Measurements from ENCODE around the gene CACNA1S.

The CACNA1S gene

DNA sequence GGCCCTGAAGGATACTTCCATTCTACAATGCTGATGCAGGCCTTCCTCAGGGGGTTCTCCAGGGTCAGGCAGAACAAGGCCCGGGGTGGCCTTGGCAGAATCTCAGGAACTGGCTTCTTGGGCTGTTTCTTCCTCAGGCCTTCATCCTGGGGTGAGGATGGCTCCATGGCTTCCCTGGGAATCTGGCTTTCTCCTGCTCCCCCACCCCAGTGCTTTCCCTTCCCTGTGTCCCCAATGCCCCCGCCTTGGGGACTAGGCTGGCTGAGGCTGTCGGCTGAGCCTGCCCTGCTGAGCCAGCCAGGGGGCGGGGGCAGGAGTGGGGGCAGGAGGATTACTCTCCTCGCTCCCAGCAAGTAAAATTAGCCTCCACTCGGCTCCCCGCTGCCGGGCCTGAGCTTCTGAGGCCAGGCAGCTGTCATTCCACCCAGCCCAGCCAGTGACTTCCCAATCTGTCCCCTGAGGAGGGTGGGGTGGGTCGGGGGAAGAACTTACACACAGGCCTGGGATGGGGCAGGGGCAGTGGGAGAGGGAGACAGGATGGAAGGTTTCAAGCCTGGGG is at the start of gene CACNA1S:
Gene CACNA1S (minus strand): TSS at position 254 of the 559 bp plus-strand sequence. CDS start 87 bp downstream, at position 167.
- peaks cover 0 to 8% of the 10 kb centered on the region in 2 donors for H3K27me3 ChIP-seq
- H3K9me3 ChIP-seq: no peaks in the 10 kb centered on the region
- no peaks in the 10 kb centered on the region for H3K36me3 ChIP-seq
- DNase-seq: no peak
- TF ChIP-seq, protein P1, sequence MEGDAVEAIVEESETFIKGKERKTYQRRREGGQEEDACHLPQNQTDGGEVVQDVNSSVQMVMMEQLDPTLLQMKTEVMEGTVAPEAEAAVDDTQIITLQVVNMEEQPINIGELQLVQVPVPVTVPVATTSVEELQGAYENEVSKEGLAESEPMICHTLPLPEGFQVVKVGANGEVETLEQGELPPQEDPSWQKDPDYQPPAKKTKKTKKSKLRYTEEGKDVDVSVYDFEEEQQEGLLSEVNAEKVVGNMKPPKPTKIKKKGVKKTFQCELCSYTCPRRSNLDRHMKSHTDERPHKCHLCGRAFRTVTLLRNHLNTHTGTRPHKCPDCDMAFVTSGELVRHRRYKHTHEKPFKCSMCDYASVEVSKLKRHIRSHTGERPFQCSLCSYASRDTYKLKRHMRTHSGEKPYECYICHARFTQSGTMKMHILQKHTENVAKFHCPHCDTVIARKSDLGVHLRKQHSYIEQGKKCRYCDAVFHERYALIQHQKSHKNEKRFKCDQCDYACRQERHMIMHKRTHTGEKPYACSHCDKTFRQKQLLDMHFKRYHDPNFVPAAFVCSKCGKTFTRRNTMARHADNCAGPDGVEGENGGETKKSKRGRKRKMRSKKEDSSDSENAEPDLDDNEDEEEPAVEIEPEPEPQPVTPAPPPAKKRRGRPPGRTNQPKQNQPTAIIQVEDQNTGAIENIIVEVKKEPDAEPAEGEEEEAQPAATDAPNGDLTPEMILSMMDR (IDR thresholded peaks at IDR 0.05): no peak
- H3K27ac ChIP-seq: no peak within 1 kb of the TSS
- H3K4me3 ChIP-seq: no peak within 1 kb of the TSS
- intact Hi-C loops (cut with DNase I; ENCODE audit: low total_unique reads): loop anchor here (5.0 kb wide), 1 partner anchor 140 kb away; no protein-coding TSS in a partner anchor
- H3K4me1 ChIP-seq: peaks cover 0 to 12% (median 6%) of the 10 kb centered on the region in 4 donors

DNA sequence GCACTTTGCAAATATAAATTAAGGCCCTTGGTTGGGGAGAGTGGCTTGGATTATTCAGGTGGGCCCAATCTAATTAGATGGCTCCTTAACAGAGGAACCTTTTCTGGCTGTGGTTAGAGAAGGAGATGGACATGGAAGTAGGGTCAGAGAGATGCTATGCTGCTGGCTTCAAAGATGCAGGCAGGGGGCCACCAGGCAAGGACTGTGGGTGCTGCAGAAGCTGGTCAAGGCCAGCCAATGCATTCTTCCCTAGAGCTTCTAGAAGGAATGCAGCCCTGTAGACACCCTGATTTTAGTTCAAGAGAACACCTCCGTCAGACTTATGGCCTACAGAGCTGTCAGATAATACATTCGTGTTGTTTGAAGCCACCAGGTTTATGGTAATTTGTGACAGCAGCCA is 45.7 kb upstream of the CACNA1S start:
- Histone ChIP-seq H3K4me3 (no peak overlapping the region), H3K4me1 (peaks cover 4 to 13% (median 13%) of the 10 kb centered on the region in 4 donors), H3K27ac (no peak overlapping the region), H3K9me3 (no peaks in the 10 kb centered on the region), H3K27me3 (peaks cover 0 to 18% of the 10 kb centered on the region in 2 donors), H3K36me3 (no peaks in the 10 kb centered on the region)
- TF ChIP-seq, protein P1 (IDR thresholded peaks at IDR 0.05): no peak
- intact Hi-C loops (cut with DNase I; ENCODE audit: low total_unique reads): no loop called here
- DNase-seq: no peak

DNA sequence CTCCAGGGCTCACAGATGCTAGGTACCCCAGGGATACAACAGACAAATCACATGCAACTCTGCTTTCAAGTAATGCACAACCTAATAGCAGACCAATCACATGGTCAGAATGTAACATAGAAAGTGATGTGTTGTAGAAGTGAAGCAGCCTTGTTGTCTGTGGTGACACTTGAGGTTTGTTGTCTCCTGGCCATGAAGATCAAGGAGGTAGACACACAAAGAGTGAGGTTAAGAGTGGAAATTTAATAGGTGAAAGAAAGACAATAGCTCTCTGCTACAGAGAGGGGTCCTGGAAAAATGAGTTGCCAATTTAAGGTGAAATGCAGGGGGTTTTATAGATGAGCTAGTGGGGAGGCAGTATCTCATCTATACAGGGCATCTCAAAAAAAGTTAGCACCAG is 44.6 kb upstream of the CACNA1S start:
- Histone ChIP-seq H3K9me3 (no peaks in the 10 kb centered on the region), H3K27me3 (peaks cover 0 to 18% of the 10 kb centered on the region in 2 donors), H3K4me3 (no peak overlapping the region), H3K27ac (no peak overlapping the region), H3K36me3 (no peaks in the 10 kb centered on the region), H3K4me1 (peaks cover 4 to 19% (median 16%) of the 10 kb centered on the region in 4 donors)
- intact Hi-C loops (cut with DNase I; ENCODE audit: low total_unique reads): no loop called here
- TF ChIP-seq, protein P1 (IDR thresholded peaks at IDR 0.05): no peak
- DNase-seq: no peak

DNA sequence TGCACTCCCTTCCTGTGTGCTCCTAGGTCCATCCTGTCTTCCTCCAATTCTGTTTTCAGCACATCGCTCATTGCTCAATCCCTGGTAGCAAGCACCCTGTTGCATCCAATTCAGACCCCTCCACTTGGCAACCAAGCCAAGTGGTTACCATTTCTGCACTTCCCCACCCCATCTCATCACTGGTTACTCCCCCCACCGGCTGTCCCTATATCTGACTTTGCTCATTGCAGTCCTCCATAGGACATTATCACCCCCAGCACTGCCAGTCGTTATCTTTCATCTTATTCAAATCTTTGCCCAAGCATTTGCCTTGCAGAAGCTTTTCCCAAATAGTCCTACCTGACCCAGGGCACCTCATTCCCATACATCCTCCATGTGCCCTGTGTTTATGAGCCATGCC is 44.1 kb upstream of the CACNA1S start:
- peaks cover 0 to 18% of the 10 kb centered on the region in 2 donors for H3K27me3 ChIP-seq
- DNase-seq: no peak
- H3K9me3 ChIP-seq: no peaks in the 10 kb centered on the region
- intact Hi-C loops (cut with DNase I; ENCODE audit: low total_unique reads): no loop called here
- no peak overlapping the region for H3K4me3 ChIP-seq
- peaks cover 4 to 19% (median 16%) of the 10 kb centered on the region in 4 donors for H3K4me1 ChIP-seq
- peaks cover 3 to 4% (median 4%) of the 10 kb centered on the region in 3 donors for H3K36me3 ChIP-seq
- no peak overlapping the region for H3K27ac ChIP-seq
- TF ChIP-seq, protein P1 (IDR thresholded peaks at IDR 0.05): no peak

DNA sequence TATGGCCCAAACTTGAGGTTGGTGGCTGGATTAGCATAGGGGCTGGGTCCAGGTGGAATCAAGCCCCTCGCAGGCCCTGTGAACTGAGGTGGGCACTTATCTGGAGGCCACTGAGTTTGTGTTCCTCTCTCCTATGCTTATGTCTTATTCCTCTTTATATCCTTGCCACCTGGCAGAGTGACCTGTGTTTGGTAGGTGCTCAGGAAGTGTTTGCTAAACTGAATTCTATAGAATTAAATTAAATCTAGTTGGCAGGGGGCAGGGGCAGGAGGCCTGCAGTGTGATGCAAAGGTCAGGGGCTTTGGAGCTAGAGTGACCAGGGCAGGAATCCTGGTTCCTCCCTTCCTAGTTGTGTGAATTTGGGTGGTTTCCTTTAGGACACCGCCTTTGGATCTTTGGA is 43.1 kb upstream of the CACNA1S start:
- TF ChIP-seq, protein P1 (IDR thresholded peaks at IDR 0.05): no peak
- peak overlapping the region in 1 of 2 donors; percentile 50 for H3K27ac ChIP-seq
- H3K9me3 ChIP-seq: no peaks in the 10 kb centered on the region
- intact Hi-C loops (cut with DNase I; ENCODE audit: low total_unique reads): no loop called here
- peaks cover 4 to 19% (median 16%) of the 10 kb centered on the region in 4 donors for H3K4me1 ChIP-seq
- no peak for DNase-seq
- no peak overlapping the region for H3K4me3 ChIP-seq
- peaks cover 0 to 18% of the 10 kb centered on the region in 2 donors for H3K27me3 ChIP-seq
- peaks cover 7 to 14% (median 12%) of the 10 kb centered on the region in 3 donors for H3K36me3 ChIP-seq
